Stimulated activated CD4-positive, alpha-beta T cell treated with anti-CD3 and anti-CD28 coated beads, Interleukin-1b, Interleukin-23, amount 100 ng/mL, for 24 hours (primary cell): ENCODE results near the gene JCAD.
"Not testable (repeated sequence)": the region's sequence is repeated elsewhere in the genome, so short reads cannot be mapped to it uniquely, and the experiment has no call there.

Experiments used
- DNase-seq, 4 experiments: peaks; one replicate each; pipeline ENCODE4 v3.0.0-alpha.2; 2020; ENCODE audit warnings: low read depth in 4 of 4, low spot score in 1 of 4

The JCAD gene

GRCh38 chr10:30026578-30026977 lies 32.8 kb downstream of the JCAD start:
- DNase-seq: no peak

GRCh38 chr10:30026080-30026479 lies 33.3 kb downstream of the JCAD start:
- no peak for DNase-seq

GRCh38 chr10:30025428-30025827 lies 34.0 kb downstream of the JCAD start:
- not testable (repeated sequence) for DNase-seq

- DNase-seq: no peak
These were observed 36.8 kb downstream of the JCAD start for GRCh38 chr10:30022590-30022989.

- DNase-seq: no peak
These were observed 39.9 kb downstream of the JCAD start for GRCh38 chr10:30019468-30019867.

- DNase-seq: no peak
These were observed 40.9 kb downstream of the JCAD start for GRCh38 chr10:30018496-30018895.

GRCh38 chr10:30017966-30018365 lies 41.4 kb downstream of the JCAD start:
- DNase-seq: no peak

GRCh38 chr10:30017556-30017955 lies 41.8 kb downstream of the JCAD start:
- no peak for DNase-seq

- DNase-seq: no peak
These were observed 44.9 kb downstream of the JCAD start for GRCh38 chr10:30014511-30014910.

GRCh38 chr10:30013757-30014156 lies 45.6 kb downstream of the JCAD start:
- no peak for DNase-seq

GRCh38 chr10:30011956-30012647 lies 47.3 kb downstream of the JCAD start:
- no peak for DNase-seq

- no peak for DNase-seq
These were observed 48.0 kb downstream of the JCAD start for GRCh38 chr10:30011396-30011795.

- no peak for DNase-seq
These were observed 52.0 kb downstream of the JCAD start for GRCh38 chr10:30007406-30007805.

GRCh38 chr10:30006410-30006809 lies 53.0 kb downstream of the JCAD start:
- DNase-seq: no peak

- DNase-seq: not testable (repeated sequence)
These were observed 54.3 kb downstream of the JCAD start for GRCh38 chr10:30005116-30005515.

GRCh38 chr10:30002426-30003266 lies 56.7 kb downstream of the JCAD start:
- DNase-seq: peak; percentile 28 to 55 (median 30)

- DNase-seq: no peak
These were observed 58.4 kb downstream of the JCAD start for GRCh38 chr10:30000802-30001571.

- peak; percentile 35 to 62 (median 54) for DNase-seq
These were observed 61.1 kb downstream of the JCAD start for GRCh38 chr10:29998142-29998808.

GRCh38 chr10:29994811-29995210 lies 64.6 kb downstream of the JCAD start:
- DNase-seq: no peak

- DNase-seq: no peak
These were observed 66.0 kb downstream of the JCAD start for GRCh38 chr10:29993319-29993915.

GRCh38 chr10:29992914-29993313 lies 66.5 kb downstream of the JCAD start:
- no peak for DNase-seq
